ENCODE data around the gene PPP2R3B. TPM values are rescaled to one million over a fixed set of nuclear protein-coding genes. Genes with fewer than 3 reads are reported as not detected.

Gene PPP2R3B
- total RNA-seq, 1 experiment from 2014 or later: 130 TPM

DNA sequence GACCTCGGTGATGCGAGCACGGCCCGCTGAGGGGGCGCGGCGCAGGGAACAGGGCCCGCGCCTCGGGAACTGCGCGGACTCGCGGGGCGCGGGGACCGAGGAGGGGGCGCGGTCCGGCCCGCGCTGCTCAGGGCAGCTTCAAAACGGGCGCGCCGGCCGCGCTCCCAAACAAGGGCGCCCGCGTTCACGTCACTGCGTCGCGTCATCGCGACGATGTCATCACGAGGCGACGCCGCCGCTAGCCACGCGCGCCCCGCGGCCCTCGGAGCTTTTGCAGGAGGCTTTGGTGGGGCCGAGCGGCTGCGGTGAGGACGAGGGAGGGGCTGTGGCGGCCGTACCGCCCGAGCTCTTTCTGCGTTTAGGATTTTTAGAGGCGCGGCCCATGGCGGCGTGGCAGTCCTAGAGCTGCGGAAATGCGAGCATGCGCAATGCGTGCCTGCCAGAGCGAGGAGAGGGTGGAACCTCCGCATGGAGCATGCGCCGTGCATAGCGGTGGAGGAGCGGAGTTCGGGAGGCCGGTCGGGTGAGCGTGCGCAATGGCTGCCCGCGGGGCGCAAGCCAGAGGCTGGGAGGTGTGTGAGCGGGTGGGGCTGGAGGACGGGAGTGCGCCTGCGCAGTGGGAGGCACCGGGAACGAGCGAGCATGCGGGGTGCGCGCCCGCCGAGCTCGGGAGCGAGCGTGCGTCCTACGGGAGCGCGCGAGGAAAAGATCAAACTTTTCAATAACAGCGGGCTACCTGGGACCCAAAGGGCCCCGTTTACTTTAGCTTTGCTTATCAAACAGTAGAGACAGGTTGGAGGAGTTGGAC is at the start of gene PPP2R3B (continued):
- TF ChIP-seq MLX (CRISPR knock-in tag; IDR thresholded peaks at IDR 0.05) (no peak), ZNF219 (CRISPR knock-in tag; IDR thresholded peaks at IDR 0.05; ENCODE audit: borderline replicate concordance) (no peak), TCF7 (CRISPR knock-in tag; IDR thresholded peaks at IDR 0.05; ENCODE audit: low read depth) (0 out of 2 replicates have a peak, but pooled peaks have one; percentile 67), CDX4 (CRISPR knock-in tag; IDR thresholded peaks at IDR 0.05; ENCODE audit: borderline replicate concordance) (no peak), ATF2 (CRISPR knock-in tag; IDR thresholded peaks at IDR 0.05; ENCODE audit: borderline replicate concordance, low read depth) (no peak), GRHL2 (CRISPR knock-in tag; IDR thresholded peaks at IDR 0.05; ENCODE audit: insufficient replicate concordance, severe bottlenecking) (no peak), PRRX2 (CRISPR knock-in tag; IDR thresholded peaks at IDR 0.05) (no peak), ZBTB21 (CRISPR knock-in tag; IDR thresholded peaks at IDR 0.05; ENCODE audit: borderline replicate concordance) (peak; percentile 88), NFE2L1 (CRISPR knock-in tag; IDR thresholded peaks at IDR 0.05) (0 out of 2 replicates have a peak, but pooled peaks have one; percentile 32), STAT6 (CRISPR knock-in tag; conservative IDR thresholded peaks at IDR 0.05; ENCODE audit: low read depth) (0 out of 2 replicates have a peak, but pooled peaks have one; percentile 92), ATF1 (CRISPR knock-in tag; IDR thresholded peaks at IDR 0.05) (peak; percentile 94; the same call in 1 of the 2 replicates), NR2C2 (CRISPR knock-in tag; IDR thresholded peaks at IDR 0.05) (no peak), MAX (CRISPR knock-in tag; IDR thresholded peaks at IDR 0.05) (peak; percentile 98), MYBL2 (CRISPR knock-in tag; IDR thresholded peaks at IDR 0.05) (no peak), KAT7 (CRISPR knock-in tag; IDR thresholded peaks at IDR 0.05; ENCODE audit: borderline replicate concordance) (no peak), CBFB (CRISPR knock-in tag; IDR thresholded peaks at IDR 0.05; ENCODE audit: low read depth) (peak; percentile 96; the same call in 1 of the 2 replicates), SOX15 (CRISPR knock-in tag; IDR thresholded peaks at IDR 0.05) (no peak), ZNF416 (CRISPR knock-in tag; IDR thresholded peaks at IDR 0.05) (0 out of 2 replicates have a peak, but pooled peaks have one; percentile 35), ZNF317 (CRISPR knock-in tag; IDR thresholded peaks at IDR 0.05; ENCODE audit: borderline replicate concordance, low read depth) (no peak), ARID4B (CRISPR knock-in tag; IDR thresholded peaks at IDR 0.05; ENCODE audit: borderline replicate concordance) (peak; percentile 90), AR (CRISPR knock-in tag; IDR thresholded peaks at IDR 0.05) (no peak)
- TF ChIP-seq, protein P1, sequence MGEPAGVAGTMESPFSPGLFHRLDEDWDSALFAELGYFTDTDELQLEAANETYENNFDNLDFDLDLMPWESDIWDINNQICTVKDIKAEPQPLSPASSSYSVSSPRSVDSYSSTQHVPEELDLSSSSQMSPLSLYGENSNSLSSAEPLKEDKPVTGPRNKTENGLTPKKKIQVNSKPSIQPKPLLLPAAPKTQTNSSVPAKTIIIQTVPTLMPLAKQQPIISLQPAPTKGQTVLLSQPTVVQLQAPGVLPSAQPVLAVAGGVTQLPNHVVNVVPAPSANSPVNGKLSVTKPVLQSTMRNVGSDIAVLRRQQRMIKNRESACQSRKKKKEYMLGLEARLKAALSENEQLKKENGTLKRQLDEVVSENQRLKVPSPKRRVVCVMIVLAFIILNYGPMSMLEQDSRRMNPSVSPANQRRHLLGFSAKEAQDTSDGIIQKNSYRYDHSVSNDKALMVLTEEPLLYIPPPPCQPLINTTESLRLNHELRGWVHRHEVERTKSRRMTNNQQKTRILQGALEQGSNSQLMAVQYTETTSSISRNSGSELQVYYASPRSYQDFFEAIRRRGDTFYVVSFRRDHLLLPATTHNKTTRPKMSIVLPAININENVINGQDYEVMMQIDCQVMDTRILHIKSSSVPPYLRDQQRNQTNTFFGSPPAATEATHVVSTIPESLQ (CRISPR knock-in tag; IDR thresholded peaks at IDR 0.05): no peak
